Measurements from ENCODE around the gene FGFR1OP2.

GRCh38 chr12:26895672-26896071 is 42.6 kb upstream of the FGFR1OP2 start:
- TF ChIP-seq CTCF (conservative IDR thresholded peaks at IDR 0.05): no peak
- TF ChIP-seq EZH2 (IDR thresholded peaks at IDR 0.05; ENCODE audit: low read depth): no peak

Data from PC-9 (cell line).